Measurements from ENCODE around the gene MYH8.

The MYH8 gene

GRCh38 chr17:10396524-10397163, 25.1 kb downstream of the MYH8 start:
- H3K27me3 ChIP-seq (ENCODE audit: insufficient read depth, low read depth), result no peaks in the 10 kb centered on the region
- no peak overlapping the region for H2AFZ ChIP-seq (ENCODE audit: low read depth)
- TF ChIP-seq, protein P1, sequence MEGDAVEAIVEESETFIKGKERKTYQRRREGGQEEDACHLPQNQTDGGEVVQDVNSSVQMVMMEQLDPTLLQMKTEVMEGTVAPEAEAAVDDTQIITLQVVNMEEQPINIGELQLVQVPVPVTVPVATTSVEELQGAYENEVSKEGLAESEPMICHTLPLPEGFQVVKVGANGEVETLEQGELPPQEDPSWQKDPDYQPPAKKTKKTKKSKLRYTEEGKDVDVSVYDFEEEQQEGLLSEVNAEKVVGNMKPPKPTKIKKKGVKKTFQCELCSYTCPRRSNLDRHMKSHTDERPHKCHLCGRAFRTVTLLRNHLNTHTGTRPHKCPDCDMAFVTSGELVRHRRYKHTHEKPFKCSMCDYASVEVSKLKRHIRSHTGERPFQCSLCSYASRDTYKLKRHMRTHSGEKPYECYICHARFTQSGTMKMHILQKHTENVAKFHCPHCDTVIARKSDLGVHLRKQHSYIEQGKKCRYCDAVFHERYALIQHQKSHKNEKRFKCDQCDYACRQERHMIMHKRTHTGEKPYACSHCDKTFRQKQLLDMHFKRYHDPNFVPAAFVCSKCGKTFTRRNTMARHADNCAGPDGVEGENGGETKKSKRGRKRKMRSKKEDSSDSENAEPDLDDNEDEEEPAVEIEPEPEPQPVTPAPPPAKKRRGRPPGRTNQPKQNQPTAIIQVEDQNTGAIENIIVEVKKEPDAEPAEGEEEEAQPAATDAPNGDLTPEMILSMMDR (conservative IDR thresholded peaks at IDR 0.05; ENCODE audit: low read depth, low read length), result no peak
- H3K4me1 ChIP-seq (ENCODE audit: low read depth, poor library complexity, severe bottlenecking), result no peaks in the 10 kb centered on the region
- no peaks in the 10 kb centered on the region for H3K79me2 ChIP-seq (ENCODE audit: insufficient read depth, low read depth)
- H3K4me3 ChIP-seq (IDR thresholded peaks at IDR 0.05; ENCODE audit: insufficient read depth, low read depth, low read length), result no peak overlapping the region
- H3K9ac ChIP-seq, result no peak overlapping the region
- no peaks in the 10 kb centered on the region for H3K36me3 ChIP-seq (ENCODE audit: insufficient read depth)
- H3K4me2 ChIP-seq, result no peak overlapping the region
- H3K27ac ChIP-seq, result no peak overlapping the region
- H4K20me1 ChIP-seq (ENCODE audit: insufficient read depth), result no peaks in the 10 kb centered on the region

GRCh38 chr17:10394201-10394887, 27.4 kb downstream of the MYH8 start:
- no peak overlapping the region for H3K9ac ChIP-seq
- TF ChIP-seq, protein P1 (conservative IDR thresholded peaks at IDR 0.05; ENCODE audit: low read depth, low read length), result no peak
- no peaks in the 10 kb centered on the region for H3K4me1 ChIP-seq (ENCODE audit: low read depth, poor library complexity, severe bottlenecking)
- no peak overlapping the region for H2AFZ ChIP-seq (ENCODE audit: low read depth)
- no peaks in the 10 kb centered on the region for H4K20me1 ChIP-seq (ENCODE audit: insufficient read depth)
- H3K4me3 ChIP-seq (IDR thresholded peaks at IDR 0.05; ENCODE audit: insufficient read depth, low read depth, low read length), result no peak overlapping the region
- H3K4me2 ChIP-seq, result no peak overlapping the region
- H3K27ac ChIP-seq, result no peak overlapping the region
- H3K79me2 ChIP-seq (ENCODE audit: insufficient read depth, low read depth), result no peaks in the 10 kb centered on the region
- no peaks in the 10 kb centered on the region for H3K36me3 ChIP-seq (ENCODE audit: insufficient read depth)
- H3K27me3 ChIP-seq (ENCODE audit: insufficient read depth, low read depth), result no peaks in the 10 kb centered on the region

- no peaks in the 10 kb centered on the region for H3K4me1 ChIP-seq (ENCODE audit: low read depth, poor library complexity, severe bottlenecking)
- TF ChIP-seq, protein P1 (conservative IDR thresholded peaks at IDR 0.05; ENCODE audit: low read depth, low read length), result no peak
- no peak overlapping the region for H2AFZ ChIP-seq (ENCODE audit: low read depth)
- no peak overlapping the region for H3K27ac ChIP-seq
- no peak overlapping the region for H3K4me3 ChIP-seq (IDR thresholded peaks at IDR 0.05; ENCODE audit: insufficient read depth, low read depth, low read length)
- H3K27me3 ChIP-seq (ENCODE audit: insufficient read depth, low read depth), result no peaks in the 10 kb centered on the region
- no peak overlapping the region for H3K4me2 ChIP-seq
- no peaks in the 10 kb centered on the region for H4K20me1 ChIP-seq (ENCODE audit: insufficient read depth)
- H3K9ac ChIP-seq, result no peak overlapping the region
- no peaks in the 10 kb centered on the region for H3K36me3 ChIP-seq (ENCODE audit: insufficient read depth)
- H3K79me2 ChIP-seq (ENCODE audit: insufficient read depth, low read depth), result no peaks in the 10 kb centered on the region
Observed at GRCh38 chr17:10392880-10393279, 28.9 kb downstream of the MYH8 start.

DNA sequence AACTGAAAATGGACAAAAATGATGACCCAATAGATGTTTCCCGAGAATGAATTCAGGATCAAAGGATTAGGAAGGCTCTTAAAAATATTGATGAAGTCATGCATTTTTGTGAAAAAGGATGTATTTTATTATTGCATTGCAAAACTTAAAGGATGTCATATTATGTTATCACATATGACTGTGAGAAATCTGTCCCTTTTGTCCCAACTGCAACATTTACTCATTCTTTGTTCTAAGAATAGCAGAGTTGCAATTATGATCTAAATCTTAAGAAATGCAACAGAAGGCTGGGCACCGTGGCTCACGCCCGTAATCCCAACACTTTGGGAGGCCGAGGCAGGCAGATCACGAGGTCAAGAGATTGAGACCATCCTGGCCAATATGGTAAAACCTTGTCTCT, 35.9 kb downstream of the MYH8 start:
- no peak overlapping the region for H3K4me3 ChIP-seq (IDR thresholded peaks at IDR 0.05; ENCODE audit: insufficient read depth, low read depth, low read length)
- H3K27me3 ChIP-seq (ENCODE audit: insufficient read depth, low read depth), result no peaks in the 10 kb centered on the region
- no peaks in the 10 kb centered on the region for H3K36me3 ChIP-seq (ENCODE audit: insufficient read depth)
- no peak overlapping the region for H2AFZ ChIP-seq (ENCODE audit: low read depth)
- H3K4me1 ChIP-seq (ENCODE audit: low read depth, poor library complexity, severe bottlenecking), result no peaks in the 10 kb centered on the region
- H3K79me2 ChIP-seq (ENCODE audit: insufficient read depth, low read depth), result no peaks in the 10 kb centered on the region
- no peak overlapping the region for H3K27ac ChIP-seq
- no peak overlapping the region for H3K9ac ChIP-seq
- no peak overlapping the region for H3K4me2 ChIP-seq
- H4K20me1 ChIP-seq (ENCODE audit: insufficient read depth), result no peaks in the 10 kb centered on the region
- TF ChIP-seq, protein P1 (conservative IDR thresholded peaks at IDR 0.05; ENCODE audit: low read depth, low read length), result no peak

All from KMS-11 (cell line).